A673 (cell line): ENCODE measurements around the gene TNFAIP1. TPM values are rescaled to one million over a fixed set of nuclear protein-coding genes. Genes with fewer than 3 reads are reported as not detected.

Experiments
- BruUV-seq: library from RNA; stranded (reverse); fragments of 400-500 nt; replicated peaks from 2 replicates; lab custom pipeline; 2021; lab: Mats Ljungman, UMichigan
- CTCF ChIA-PET: fragments of 300-600 bp; sonication (Branson Sonifier 250); formaldehyde crosslinking; loops from one replicate; lab custom pipeline; 2022; ENCODE audit warnings: antibody characterized with exemption; lab: Charles Lee
- POLR2A ChIA-PET: fragments of 300-600 bp; sonication (Branson Sonifier 250); formaldehyde crosslinking; loops from one replicate; lab custom pipeline; 2022; ENCODE audit warnings: antibody characterized with exemption; ENCODE audit not compliant: low non-redundant PET; lab: Charles Lee
- DNase-seq: peaks from one replicate; pipeline ENCODE4 v3.0.0-alpha.2; 2015; ENCODE audit warnings: low spot score
- H3K27ac ChIP-seq: fragments of 200-600 bp; sonication (generic); 2 replicates; pipeline ENCODE4 v1.5.1; 2016; ENCODE audit warnings: mixed run types, low read depth, mild to moderate bottlenecking, mixed read lengths, antibody characterized with exemption, low read length; ENCODE audit not compliant: poor library complexity, severe bottlenecking
- H3K27me3 ChIP-seq: fragments of 200-600 bp; sonication (generic); replicated peaks from 2 replicates; pipeline ENCODE4 v1.6.1; 2017; ENCODE audit warnings: mixed run types, low read depth, mild to moderate bottlenecking, mixed read lengths, antibody characterized with exemption, low read length; ENCODE audit not compliant: insufficient read depth, poor library complexity
- H3K36me3 ChIP-seq: fragments of 200-600 bp; sonication (generic); 2 replicates; pipeline ENCODE4 v1.6.1; 2016; ENCODE audit warnings: mixed run types, mild to moderate bottlenecking, mixed read lengths, antibody characterized with exemption, low read length; ENCODE audit not compliant: insufficient read depth, poor library complexity, severe bottlenecking
- H3K4me1 ChIP-seq: fragments of 200-600 bp; sonication (generic); 2 replicates; pipeline ENCODE4 v1.6.1; 2017; ENCODE audit warnings: mixed run types, mild to moderate bottlenecking, mixed read lengths, antibody characterized with exemption, low read length; ENCODE audit not compliant: insufficient read depth, poor library complexity, severe bottlenecking
- H3K4me3 ChIP-seq: fragments of 200-600 bp; sonication (generic); 2 replicates; pipeline ENCODE4 v1.5.1; 2016; ENCODE audit warnings: low read depth, mixed run types, mild to moderate bottlenecking, mixed read lengths, low read length; ENCODE audit not compliant: poor library complexity, severe bottlenecking
- H3K9me3 ChIP-seq: fragments of 200-600 bp; sonication (generic); 2 replicates; pipeline ENCODE4 v1.6.1; 2016; ENCODE audit warnings: mixed run types, low read depth, mild to moderate bottlenecking, mixed read lengths, antibody characterized with exemption, low read length; ENCODE audit not compliant: poor library complexity, severe bottlenecking
- EZH2 ChIP-seq: fragments of 200-600 bp; sonication (generic); IDR thresholded peaks from 2 replicates; pipeline ENCODE4 v1.6.1; 2017; ENCODE audit warnings: borderline replicate concordance, low read depth, mild to moderate bottlenecking, mixed read lengths, antibody characterized with exemption, low read length; ENCODE audit not compliant: poor library complexity, severe bottlenecking
- intact Hi-C: fragments of 100-400 bp; cut with micrococcal nuclease; formaldehyde crosslinking; loops from one replicate; pipeline ENCODE4 v1.10.0; 2022; ENCODE audit not compliant: unreplicated experiment
- total RNA-seq: library from RNA; stranded (reverse); gene quantifications from 2 replicates; pipeline ENCODE4 v1.2.3, GENCODE V29; 2021
- TF ChIP-seq, protein P1 (sequence below): fragments of 300-800, 200-600 bp; sonication (generic); conservative IDR thresholded peaks from 2 replicates; pipeline ENCODE4 v1.5.1; 2017; ENCODE audit warnings: low read depth, mild to moderate bottlenecking, antibody characterized with exemption, low read length, moderate library complexity, mixed read lengths

The TNFAIP1 gene
- total RNA-seq, 1 experiment from 2014 or later, result 27.5 TPM

DNA sequence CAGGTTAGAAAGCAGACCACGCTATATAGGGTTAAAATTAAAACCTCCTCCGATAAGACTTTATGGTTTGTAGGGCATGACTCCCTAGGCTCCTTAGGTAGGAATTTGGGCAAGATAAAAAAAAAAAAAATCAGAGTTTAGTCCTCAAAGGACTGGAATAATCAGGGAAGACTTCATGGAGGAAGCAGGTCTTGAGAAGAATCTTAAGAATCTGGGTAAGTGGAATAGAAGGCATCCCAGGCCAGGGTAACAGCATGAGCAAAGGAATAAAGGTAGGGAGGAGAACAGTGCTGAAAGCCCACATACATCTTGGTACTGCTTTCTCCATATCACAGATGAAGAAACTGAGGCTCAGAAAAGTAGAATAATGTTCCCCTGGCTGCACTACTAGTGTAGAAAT is 55.0 kb downstream of the TNFAIP1 start:
- no peak for DNase-seq
- no peaks in the 10 kb centered on the region for H3K4me1 ChIP-seq
- intact Hi-C loops, result no loop called here
- H3K4me3 ChIP-seq, result no peak overlapping the region
- peaks cover 33% of the 10 kb centered on the region for H3K36me3 ChIP-seq
- ChIA-PET POLR2A (no interaction called here), CTCF (no interaction called here)
- H3K9me3 ChIP-seq, result no peaks in the 10 kb centered on the region
- BruUV-seq, result TSS peak; percentile 17
- TF ChIP-seq, protein P1, sequence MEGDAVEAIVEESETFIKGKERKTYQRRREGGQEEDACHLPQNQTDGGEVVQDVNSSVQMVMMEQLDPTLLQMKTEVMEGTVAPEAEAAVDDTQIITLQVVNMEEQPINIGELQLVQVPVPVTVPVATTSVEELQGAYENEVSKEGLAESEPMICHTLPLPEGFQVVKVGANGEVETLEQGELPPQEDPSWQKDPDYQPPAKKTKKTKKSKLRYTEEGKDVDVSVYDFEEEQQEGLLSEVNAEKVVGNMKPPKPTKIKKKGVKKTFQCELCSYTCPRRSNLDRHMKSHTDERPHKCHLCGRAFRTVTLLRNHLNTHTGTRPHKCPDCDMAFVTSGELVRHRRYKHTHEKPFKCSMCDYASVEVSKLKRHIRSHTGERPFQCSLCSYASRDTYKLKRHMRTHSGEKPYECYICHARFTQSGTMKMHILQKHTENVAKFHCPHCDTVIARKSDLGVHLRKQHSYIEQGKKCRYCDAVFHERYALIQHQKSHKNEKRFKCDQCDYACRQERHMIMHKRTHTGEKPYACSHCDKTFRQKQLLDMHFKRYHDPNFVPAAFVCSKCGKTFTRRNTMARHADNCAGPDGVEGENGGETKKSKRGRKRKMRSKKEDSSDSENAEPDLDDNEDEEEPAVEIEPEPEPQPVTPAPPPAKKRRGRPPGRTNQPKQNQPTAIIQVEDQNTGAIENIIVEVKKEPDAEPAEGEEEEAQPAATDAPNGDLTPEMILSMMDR, result no peak
- TF ChIP-seq EZH2, result no peak
- no peak overlapping the region for H3K27ac ChIP-seq
- no peaks in the 10 kb centered on the region for H3K27me3 ChIP-seq

GRCh38 chr17:28390984-28391383 is 55.4 kb downstream of the TNFAIP1 start:
- POLR2A ChIA-PET, result no interaction called here
- intact Hi-C loops, result no loop called here
- Histone ChIP-seq H3K27ac (no peak overlapping the region), H3K36me3 (peaks cover 35% of the 10 kb centered on the region), H3K9me3 (no peaks in the 10 kb centered on the region), H3K4me3 (no peak overlapping the region), H3K27me3 (no peaks in the 10 kb centered on the region), H3K4me1 (no peaks in the 10 kb centered on the region)
- BruUV-seq, result no TSS peak
- CTCF ChIA-PET, result no interaction called here
- no peak for DNase-seq
- TF ChIP-seq, protein P1, result no peak
- no peak for TF ChIP-seq EZH2

DNA sequence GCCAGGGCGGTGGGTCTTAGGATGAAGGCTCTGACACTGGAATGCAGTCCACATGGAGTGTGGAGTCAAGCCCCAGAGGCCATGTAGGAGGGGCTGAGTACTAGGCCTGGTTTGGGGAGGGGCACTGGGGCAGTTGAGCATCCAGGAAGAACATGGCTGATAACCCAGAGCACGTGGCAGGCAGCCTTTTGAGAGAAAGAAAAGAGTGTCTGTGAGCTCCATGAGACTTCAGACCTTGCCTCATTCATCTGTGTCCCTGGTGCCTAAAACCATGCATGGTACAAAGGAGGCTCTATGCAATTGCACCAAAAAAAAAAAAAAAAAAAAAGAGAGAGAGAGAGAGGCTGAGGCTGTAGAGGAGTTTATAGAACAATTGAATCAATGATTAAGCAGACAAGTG is 55.8 kb downstream of the TNFAIP1 start:
- intact Hi-C loops, result no loop called here
- no peaks in the 10 kb centered on the region for H3K9me3 ChIP-seq
- H3K36me3 ChIP-seq, result peaks cover 37% of the 10 kb centered on the region
- H3K4me1 ChIP-seq, result no peaks in the 10 kb centered on the region
- H3K4me3 ChIP-seq, result no peak overlapping the region
- POLR2A ChIA-PET, result no interaction called here
- no peaks in the 10 kb centered on the region for H3K27me3 ChIP-seq
- H3K27ac ChIP-seq, result no peak overlapping the region
- no peak for DNase-seq
- CTCF ChIA-PET, result no interaction called here
- TF ChIP-seq, protein P1, result no peak
- TF ChIP-seq EZH2, result no peak
- BruUV-seq, result no TSS peak
